Fibroblast of pulmonary artery (primary cell): ENCODE data around the gene STKLD1.

Experiments
- DNase-seq: peaks from one replicate; pipeline ENCODE4 v3.0.0-alpha.2; 2010; ENCODE audit warnings: low read depth
- H3K4me3 ChIP-seq: replicated peaks from 2 replicates; pipeline ENCODE4 v1.5.1; 2011; ENCODE audit warnings: low read depth, mild to moderate bottlenecking, control low read depth, low read length, moderate library complexity
- TF ChIP-seq, protein P1 (sequence below): IDR thresholded peaks from 2 replicates; pipeline ENCODE4 v1.5.1; 2011; ENCODE audit warnings: mild to moderate bottlenecking, control low read depth, low read length, inconsistent platforms; ENCODE audit errors: missing control alignments

The STKLD1 gene

GRCh38 chr9:133453651-133454050 lies 77.5 kb downstream of the STKLD1 start:
- H3K4me3 ChIP-seq = no peak overlapping the region
- TF ChIP-seq, protein P1, sequence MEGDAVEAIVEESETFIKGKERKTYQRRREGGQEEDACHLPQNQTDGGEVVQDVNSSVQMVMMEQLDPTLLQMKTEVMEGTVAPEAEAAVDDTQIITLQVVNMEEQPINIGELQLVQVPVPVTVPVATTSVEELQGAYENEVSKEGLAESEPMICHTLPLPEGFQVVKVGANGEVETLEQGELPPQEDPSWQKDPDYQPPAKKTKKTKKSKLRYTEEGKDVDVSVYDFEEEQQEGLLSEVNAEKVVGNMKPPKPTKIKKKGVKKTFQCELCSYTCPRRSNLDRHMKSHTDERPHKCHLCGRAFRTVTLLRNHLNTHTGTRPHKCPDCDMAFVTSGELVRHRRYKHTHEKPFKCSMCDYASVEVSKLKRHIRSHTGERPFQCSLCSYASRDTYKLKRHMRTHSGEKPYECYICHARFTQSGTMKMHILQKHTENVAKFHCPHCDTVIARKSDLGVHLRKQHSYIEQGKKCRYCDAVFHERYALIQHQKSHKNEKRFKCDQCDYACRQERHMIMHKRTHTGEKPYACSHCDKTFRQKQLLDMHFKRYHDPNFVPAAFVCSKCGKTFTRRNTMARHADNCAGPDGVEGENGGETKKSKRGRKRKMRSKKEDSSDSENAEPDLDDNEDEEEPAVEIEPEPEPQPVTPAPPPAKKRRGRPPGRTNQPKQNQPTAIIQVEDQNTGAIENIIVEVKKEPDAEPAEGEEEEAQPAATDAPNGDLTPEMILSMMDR = no peak
- no peak for DNase-seq

DNA sequence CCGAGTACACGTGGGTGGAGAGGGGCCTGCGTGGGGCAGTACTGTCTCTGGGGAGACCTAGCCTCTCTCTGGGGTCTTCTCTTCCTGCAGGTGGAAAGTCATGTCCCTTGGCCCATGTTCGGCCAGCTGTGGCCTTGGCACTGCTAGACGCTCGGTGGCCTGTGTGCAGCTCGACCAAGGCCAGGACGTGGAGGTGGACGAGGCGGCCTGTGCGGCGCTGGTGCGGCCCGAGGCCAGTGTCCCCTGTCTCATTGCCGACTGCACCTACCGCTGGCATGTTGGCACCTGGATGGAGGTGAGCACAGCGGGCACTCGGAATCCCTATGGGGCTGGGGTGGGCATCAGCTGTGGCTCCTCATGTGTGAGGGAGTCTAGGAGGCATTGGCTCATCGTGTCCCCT lies 78.2 kb downstream of the STKLD1 start:
- DNase-seq = no peak
- H3K4me3 ChIP-seq = no peak overlapping the region
- TF ChIP-seq, protein P1 = no peak

DNA sequence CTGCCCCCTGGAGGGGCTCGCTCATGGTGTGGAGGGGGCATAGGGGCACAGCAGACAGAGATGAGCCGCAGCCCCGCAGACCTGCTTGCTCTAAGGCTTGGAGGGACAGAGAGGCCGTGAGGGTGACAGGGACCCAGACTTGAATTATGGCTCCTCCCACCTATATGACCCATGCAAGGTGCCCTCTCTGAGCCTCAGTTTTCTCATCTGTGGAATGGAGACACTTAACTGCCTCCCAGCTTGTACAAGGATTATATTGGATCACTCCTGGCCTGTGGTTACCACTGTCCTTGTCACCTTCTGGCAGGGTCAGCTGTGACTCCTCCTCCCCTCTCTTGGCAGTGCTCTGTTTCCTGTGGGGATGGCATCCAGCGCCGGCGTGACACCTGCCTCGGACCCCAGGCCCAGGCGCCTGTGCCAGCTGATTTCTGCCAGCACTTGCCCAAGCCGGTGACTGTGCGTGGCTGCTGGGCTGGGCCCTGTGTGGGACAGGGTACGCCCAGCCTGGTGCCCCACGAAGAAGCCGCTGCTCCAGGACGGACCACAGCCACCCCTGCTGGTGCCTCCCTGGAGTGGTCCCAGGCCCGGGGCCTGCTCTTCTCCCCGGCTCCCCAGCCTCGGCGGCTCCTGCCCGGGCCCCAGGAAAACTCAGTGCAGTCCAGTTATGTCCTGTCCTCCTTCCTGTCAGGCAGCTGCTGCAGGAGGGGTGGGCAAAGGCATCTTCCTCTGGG lies 78.9 kb downstream of the STKLD1 start:
- TF ChIP-seq, protein P1 = no peak
- no peak overlapping the region for H3K4me3 ChIP-seq

More for the DNA sequence above, 78.9 kb downstream of the STKLD1 start:
- no peak for DNase-seq
